ENCODE measurements around the gene GLIS2.

GLIS2 gene

DNA sequence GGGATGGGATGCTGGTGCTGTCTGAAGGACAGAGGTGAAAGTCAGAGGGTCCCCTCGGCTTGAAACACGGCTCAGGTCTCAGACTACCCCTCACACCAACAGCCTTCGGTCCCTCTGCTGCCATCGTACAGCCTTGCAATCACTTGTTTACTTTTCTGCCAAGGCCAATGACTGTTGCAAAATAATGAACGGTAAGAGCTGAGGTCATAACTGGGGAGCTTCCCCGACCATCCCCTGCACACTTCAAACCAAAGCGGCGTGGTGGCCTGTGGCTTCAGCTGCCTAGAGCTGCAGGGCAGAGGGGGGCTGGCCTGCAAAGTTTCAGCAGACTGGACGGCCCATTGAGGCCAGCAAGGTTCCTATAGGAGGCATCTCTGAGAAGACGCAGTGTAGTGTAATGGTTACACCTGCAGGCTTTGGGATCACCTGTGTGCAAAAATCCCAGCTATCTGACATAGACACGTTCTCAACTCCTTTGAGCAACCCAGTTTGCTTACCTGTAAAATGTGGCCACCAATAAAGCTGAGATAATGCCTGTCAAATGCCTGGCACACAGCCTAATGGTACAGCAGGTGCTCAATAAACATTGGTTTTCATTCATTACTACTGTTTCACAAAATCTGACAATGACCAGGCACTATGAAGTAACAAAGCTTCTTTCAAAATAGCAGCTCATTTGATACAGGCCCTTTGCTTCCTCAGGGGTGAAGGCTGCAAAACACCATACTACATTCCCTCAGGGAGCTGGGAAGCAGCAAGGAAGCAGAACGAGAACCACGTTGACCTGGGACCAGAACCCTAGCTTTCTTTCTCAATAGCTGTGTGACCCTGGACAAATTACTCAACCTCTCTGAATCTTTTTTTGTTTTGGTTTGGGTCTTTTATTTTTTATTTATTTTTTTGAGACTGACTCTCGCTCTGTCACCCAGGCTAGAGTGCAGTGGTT, 30.2 kb downstream of the GLIS2 start:
- no peak for TF ChIP-seq ZFX (IDR thresholded peaks at IDR 0.05)
- TF ChIP-seq, protein P1, sequence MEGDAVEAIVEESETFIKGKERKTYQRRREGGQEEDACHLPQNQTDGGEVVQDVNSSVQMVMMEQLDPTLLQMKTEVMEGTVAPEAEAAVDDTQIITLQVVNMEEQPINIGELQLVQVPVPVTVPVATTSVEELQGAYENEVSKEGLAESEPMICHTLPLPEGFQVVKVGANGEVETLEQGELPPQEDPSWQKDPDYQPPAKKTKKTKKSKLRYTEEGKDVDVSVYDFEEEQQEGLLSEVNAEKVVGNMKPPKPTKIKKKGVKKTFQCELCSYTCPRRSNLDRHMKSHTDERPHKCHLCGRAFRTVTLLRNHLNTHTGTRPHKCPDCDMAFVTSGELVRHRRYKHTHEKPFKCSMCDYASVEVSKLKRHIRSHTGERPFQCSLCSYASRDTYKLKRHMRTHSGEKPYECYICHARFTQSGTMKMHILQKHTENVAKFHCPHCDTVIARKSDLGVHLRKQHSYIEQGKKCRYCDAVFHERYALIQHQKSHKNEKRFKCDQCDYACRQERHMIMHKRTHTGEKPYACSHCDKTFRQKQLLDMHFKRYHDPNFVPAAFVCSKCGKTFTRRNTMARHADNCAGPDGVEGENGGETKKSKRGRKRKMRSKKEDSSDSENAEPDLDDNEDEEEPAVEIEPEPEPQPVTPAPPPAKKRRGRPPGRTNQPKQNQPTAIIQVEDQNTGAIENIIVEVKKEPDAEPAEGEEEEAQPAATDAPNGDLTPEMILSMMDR (conservative IDR thresholded peaks at IDR 0.05) = no peak
- no peak overlapping the region for H3K27ac ChIP-seq

DNA sequence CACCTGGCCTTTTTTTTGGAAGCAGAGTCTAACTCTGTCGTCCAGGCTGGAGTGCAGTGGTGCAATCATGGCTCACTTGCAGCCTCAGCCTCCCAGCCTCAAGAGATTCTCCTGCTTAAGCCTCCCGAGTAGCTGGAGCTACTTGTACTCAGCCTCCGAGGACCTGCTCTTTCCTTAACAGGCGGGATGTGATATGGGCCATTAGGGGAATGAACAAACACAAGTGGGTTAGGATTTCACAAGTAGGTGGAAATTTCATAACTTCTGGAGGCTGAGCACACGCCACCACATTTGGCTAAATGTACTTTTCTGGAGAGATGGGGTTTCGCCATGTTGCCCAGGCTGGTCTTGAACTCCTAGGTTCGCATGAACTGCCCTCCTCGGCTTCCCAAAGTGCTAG, 31.1 kb downstream of the GLIS2 start:
- H3K27ac ChIP-seq = no peak overlapping the region
- TF ChIP-seq ZFX (IDR thresholded peaks at IDR 0.05) = no peak
- TF ChIP-seq, protein P1 (conservative IDR thresholded peaks at IDR 0.05) = no peak

DNA sequence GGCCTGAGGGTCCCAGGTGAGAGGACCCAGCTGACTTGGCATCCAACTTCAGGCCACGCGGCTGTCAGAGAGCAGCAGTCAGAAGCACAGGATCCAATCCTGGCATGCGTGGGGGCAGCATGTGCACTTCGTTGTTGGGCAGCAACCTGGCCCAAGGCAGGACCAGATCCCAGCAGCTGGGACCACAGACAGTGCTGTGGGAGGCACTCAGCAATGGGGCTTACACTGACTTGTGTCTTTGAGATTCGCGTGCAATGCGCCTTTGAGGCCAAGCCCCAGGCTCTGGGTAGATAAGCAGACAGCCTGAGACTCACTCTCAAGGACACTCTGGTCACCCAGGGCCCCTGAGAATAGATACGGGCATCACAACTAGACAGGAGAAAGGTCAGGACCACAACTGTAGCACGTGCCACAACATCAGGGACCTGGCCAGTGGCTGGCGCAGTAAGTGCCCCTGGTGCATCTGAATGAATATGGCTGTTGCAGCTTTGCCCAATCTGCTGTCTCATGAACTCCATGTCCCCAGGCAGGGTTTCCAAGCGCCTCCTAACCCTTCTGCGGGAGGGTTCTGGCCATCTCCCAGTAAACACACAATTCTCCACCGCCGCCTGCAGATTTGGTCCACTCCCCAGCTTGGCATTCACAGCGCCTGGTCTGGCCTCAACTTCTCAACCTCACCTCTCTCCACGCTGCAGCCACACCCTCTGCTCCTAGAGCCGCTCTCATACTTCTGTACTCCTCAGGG, 32.1 kb downstream of the GLIS2 start:
- no peak overlapping the region for H3K27ac ChIP-seq
- TF ChIP-seq, protein P1 (conservative IDR thresholded peaks at IDR 0.05) = no peak
- TF ChIP-seq ZFX (IDR thresholded peaks at IDR 0.05) = no peak

DNA sequence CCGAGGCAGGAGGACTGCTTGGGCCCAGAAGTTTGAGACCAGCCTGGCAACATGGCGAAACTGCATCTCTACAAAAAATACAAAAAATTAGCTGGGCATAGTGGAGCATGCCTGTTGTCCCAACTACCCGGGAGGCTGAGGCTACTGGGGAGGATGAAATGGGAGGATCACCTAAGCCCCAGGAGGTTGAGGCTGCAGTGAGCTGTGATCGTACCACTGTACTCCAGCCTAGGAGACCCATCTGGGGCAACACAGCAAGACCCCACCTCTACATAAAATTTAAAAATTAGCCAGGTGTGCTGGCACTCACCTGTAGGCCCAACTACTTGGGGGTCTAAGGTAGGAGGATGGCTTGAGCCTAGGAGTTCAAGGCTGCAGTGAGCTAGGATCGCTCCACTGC, 33.5 kb downstream of the GLIS2 start:
- TF ChIP-seq, protein P1 (conservative IDR thresholded peaks at IDR 0.05) = no peak
- no peak for TF ChIP-seq ZFX (IDR thresholded peaks at IDR 0.05)
- no peak overlapping the region for H3K27ac ChIP-seq

- TF ChIP-seq, protein P1 (conservative IDR thresholded peaks at IDR 0.05) = no peak
- no peak for TF ChIP-seq ZFX (IDR thresholded peaks at IDR 0.05)
- H3K27ac ChIP-seq = peak overlapping the region; percentile 87
Observed at GRCh38 chr16:4350365-4350786, 34.5 kb downstream of the GLIS2 start.

DNA sequence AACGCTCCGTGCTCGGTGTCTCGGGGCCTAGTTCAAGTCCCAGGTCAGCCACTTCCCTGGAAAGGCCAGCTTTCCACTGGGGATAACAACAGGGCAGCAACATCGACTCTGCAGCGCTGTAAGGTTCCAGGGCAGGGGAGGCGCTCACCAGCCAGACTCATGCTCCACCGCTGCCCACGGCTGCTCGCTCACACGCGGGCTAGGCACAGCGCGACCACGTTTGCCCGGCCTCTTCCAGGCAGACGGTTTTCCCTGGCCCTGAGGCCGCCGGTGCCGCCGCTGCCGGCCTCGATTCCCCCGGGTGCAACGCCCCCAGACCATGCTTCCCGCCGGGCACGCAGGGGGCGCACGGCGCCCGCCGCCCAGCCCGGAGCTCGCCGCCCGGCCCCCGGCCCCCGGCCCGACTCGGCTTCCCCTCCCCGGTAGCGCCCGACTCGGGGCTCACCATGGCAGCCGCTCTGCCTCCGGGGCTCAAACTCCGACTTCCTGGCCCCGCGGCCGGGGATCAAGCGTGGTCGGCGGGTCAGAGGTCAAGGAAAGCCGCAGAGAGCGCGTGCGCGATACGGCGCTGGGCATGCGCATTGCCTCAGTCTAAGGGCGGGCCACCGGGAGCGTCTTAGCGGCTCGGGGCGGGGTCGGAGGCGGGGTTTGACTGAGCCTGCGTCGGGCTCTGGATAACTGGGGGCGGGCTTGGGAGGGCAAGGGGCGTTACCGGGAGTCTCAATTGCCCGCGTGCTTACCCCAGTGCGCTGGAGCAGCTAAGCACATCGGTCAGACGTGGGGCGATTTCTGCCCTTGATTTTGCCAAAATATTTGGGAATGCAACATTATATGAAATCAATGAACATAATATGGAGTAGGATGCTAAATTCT, 35.2 kb downstream of the GLIS2 start, which contains the start of gene PAM16:
TSS of gene PAM16 (minus strand) at position 535 of the 873 bp plus-strand sequence. CDS start at position 448, 87 bp downstream.
- TF ChIP-seq, protein P1 (conservative IDR thresholded peaks at IDR 0.05) = no peak; the same call in 1 of the 2 replicates
- TF ChIP-seq ZFX (IDR thresholded peaks at IDR 0.05) = peak; percentile 67; the same call in 1 of the 2 replicates
- peak within 1 kb of the TSS; percentile 87 for H3K27ac ChIP-seq

Measured in C4-2B (cell line).